LNCAP (cell line): ENCODE measurements around the gene DNAH2.

Experiments
- TF ChIP-seq, protein P1 (sequence below): fragments of 450-650 bp; IDR thresholded peaks from 2 replicates; pipeline ENCODE4 v1.5.1; 2017; ENCODE audit warnings: mild to moderate bottlenecking

The DNAH2 gene, protein sequence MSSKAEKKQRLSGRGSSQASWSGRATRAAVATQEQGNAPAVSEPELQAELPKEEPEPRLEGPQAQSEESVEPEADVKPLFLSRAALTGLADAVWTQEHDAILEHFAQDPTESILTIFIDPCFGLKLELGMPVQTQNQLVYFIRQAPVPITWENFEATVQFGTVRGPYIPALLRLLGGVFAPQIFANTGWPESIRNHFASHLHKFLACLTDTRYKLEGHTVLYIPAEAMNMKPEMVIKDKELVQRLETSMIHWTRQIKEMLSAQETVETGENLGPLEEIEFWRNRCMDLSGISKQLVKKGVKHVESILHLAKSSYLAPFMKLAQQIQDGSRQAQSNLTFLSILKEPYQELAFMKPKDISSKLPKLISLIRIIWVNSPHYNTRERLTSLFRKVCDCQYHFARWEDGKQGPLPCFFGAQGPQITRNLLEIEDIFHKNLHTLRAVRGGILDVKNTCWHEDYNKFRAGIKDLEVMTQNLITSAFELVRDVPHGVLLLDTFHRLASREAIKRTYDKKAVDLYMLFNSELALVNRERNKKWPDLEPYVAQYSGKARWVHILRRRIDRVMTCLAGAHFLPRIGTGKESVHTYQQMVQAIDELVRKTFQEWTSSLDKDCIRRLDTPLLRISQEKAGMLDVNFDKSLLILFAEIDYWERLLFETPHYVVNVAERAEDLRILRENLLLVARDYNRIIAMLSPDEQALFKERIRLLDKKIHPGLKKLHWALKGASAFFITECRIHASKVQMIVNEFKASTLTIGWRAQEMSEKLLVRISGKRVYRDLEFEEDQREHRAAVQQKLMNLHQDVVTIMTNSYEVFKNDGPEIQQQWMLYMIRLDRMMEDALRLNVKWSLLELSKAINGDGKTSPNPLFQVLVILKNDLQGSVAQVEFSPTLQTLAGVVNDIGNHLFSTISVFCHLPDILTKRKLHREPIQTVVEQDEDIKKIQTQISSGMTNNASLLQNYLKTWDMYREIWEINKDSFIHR (N-terminal part only)

DNA sequence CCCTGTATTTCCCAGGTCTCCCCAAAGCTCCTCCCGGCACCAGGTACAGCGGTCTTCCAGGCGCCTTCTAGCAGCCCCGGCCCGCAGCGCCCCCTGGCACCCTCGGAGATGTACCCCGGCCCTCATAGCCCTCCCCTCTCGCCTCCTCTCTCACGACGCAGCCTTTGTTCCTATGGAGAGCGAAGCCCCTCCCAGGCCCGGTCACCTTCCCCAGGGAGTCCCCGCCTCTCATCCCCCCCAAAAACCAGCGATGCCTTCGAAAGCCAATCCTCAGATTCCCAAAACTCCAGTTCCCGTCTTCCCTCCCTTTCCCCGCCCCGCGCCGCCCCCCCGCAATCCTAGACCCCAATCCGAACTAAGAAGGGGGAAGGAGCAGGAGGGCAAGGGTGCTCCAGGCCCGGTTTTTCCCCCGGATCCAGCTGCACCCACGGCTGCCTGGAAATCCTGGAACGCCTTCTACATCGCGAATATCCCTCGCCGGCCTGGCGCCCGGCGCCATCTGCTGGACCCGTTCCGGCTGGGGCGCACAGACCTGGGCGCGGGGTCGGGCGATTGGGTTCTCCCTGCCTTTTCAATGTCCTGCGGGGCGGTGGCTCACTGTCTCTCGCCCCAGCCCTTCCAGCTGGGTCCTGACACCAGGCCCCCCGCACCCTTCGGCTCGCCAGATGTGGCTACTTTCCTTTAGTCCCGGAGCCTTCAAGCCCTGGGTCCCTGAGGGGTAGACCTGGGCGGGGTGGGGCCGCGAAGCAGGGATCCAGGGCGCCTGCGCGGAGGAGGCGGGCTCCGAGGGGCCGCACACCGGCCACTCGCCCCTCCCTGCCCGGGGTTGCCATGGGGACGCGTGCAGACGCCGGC, at the start of gene DNAH2:
TSS of gene DNAH2 (plus strand) at position 844 of the 855 bp plus-strand sequence. CDS start 1,991 bp downstream, outside the sequence.
- TF ChIP-seq, protein P1, sequence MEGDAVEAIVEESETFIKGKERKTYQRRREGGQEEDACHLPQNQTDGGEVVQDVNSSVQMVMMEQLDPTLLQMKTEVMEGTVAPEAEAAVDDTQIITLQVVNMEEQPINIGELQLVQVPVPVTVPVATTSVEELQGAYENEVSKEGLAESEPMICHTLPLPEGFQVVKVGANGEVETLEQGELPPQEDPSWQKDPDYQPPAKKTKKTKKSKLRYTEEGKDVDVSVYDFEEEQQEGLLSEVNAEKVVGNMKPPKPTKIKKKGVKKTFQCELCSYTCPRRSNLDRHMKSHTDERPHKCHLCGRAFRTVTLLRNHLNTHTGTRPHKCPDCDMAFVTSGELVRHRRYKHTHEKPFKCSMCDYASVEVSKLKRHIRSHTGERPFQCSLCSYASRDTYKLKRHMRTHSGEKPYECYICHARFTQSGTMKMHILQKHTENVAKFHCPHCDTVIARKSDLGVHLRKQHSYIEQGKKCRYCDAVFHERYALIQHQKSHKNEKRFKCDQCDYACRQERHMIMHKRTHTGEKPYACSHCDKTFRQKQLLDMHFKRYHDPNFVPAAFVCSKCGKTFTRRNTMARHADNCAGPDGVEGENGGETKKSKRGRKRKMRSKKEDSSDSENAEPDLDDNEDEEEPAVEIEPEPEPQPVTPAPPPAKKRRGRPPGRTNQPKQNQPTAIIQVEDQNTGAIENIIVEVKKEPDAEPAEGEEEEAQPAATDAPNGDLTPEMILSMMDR: peak; percentile 69

DNA sequence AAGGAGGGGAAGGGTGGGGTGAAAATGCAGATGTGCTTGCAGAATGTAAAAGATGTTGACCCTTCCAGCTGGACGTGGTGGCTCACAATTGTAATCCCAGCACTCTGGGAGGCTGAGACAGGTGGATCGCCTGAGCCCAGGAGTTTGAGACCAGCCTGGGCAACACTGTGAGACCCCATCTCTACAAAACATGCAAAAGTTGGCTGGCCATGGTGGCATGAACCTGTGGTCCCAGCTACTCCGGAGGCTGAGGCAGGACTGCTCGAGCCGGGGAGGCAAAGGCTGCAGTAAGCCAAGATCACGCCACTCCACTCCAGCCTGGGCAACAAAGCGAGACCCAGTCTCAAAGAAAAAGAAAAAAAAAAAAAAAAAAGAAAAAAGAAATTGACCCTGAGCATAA, 49.1 kb upstream of the DNAH2 start:
- TF ChIP-seq, protein P1: no peak

DNA sequence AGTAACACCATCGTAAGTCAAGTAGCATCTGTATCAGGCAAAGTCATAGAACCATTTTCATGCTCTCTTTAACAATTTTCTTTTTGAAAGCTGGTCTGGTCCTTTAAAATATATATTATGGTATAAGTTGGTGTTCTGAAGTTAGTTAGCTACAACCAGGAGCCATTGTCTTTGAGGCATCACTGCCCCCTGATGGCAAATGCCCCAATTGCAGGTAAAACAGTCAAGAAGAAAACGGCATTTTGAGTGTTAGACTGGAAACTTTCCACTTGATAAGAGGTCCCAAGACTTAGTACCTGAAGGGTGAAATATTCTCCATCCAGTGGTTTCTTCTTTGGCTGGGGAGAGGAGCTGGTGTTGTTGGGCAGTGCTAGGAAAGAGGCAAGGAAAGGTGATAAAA, 44.3 kb upstream of the DNAH2 start:
- TF ChIP-seq, protein P1: peak; percentile 67

DNA sequence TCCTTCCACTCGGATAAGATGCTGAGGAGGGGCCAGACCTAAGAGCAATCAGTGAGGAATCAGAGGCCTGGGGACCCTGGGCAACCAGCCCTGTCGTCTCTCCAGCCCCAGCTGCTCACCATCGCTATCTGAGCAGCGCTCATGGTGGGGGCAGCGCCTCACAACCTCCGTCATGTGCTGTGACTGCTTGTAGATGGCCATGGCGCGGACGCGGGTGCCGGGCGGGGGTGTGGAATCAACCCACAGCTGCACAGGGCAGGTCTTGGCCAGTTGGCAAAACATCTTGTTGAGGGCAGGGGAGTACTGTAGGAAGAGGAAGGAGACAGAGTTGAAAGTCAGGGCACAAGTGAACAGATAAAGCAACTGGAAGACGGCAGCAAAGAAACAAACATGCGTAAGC, 42.6 kb upstream of the DNAH2 start:
- TF ChIP-seq, protein P1: no peak

DNA sequence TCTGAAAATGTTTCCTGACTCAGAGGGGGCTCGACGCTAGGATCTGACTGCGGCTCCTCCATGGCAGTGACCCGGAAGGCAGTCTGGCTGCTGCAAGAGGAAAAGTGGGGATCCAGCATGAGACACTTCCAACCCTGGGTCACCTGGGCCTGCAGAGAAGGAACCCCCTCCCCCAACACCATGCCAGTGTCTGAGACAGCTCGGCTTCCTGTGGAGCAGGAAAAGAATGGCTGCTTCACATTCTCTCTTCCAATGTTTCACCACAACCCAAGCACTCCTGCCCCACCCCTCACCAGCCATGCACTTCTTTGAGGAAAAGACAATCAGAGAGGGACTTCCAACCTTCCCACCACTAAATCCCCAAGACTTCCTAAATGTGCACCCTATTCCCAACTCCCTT, 41.0 kb upstream of the DNAH2 start:
- TF ChIP-seq, protein P1: no peak

DNA sequence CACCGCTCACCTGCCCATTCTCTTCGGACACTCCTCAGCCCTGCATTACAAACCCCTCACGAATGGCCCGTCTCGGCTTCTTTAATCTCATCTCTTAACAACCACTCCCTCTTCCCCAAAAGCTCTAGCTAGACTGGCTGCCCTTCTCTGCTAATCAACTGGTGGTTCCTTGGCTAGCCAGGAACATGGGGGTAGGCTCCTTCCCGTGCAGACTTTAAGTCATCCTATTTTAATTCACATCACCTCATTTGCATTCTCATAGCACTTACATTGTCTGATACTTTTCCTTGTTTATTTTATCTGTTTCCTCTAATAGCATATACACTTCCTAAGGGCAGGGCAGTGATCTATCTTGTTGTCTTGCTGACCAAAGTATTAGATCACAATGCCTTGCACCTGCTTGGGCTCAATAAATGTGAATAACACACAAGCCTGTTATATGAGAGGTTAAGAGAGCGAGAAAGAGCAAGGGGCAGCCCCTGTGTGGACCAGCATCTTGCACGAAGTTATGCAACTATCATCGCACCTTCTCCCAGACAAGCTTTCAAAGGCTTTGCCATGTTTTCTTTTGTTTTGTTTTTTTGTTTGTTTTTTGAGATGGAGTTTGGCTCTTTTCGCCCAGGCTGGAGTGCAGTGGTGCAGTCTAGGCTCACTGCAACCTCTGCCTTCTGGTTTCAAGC, 40.0 kb upstream of the DNAH2 start:
- TF ChIP-seq, protein P1: no peak
